ENCODE data around the gene ZNF582.

ZNF582 gene

GRCh38 chr19:56403764-56404704, 10.7 kb upstream of the ZNF582 start, which contains the start of gene ZNF583:
ZNF583 (plus strand) TSS chr19:56404332; CDS start chr19:56407115, 2,783 bp downstream.
- TF ChIP-seq, protein P1, sequence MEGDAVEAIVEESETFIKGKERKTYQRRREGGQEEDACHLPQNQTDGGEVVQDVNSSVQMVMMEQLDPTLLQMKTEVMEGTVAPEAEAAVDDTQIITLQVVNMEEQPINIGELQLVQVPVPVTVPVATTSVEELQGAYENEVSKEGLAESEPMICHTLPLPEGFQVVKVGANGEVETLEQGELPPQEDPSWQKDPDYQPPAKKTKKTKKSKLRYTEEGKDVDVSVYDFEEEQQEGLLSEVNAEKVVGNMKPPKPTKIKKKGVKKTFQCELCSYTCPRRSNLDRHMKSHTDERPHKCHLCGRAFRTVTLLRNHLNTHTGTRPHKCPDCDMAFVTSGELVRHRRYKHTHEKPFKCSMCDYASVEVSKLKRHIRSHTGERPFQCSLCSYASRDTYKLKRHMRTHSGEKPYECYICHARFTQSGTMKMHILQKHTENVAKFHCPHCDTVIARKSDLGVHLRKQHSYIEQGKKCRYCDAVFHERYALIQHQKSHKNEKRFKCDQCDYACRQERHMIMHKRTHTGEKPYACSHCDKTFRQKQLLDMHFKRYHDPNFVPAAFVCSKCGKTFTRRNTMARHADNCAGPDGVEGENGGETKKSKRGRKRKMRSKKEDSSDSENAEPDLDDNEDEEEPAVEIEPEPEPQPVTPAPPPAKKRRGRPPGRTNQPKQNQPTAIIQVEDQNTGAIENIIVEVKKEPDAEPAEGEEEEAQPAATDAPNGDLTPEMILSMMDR (conservative IDR thresholded peaks at IDR 0.05; ENCODE audit: low read depth, low read length), result no peak
- DNase-seq (ENCODE audit: low read depth), result peak; percentile 98

DNA sequence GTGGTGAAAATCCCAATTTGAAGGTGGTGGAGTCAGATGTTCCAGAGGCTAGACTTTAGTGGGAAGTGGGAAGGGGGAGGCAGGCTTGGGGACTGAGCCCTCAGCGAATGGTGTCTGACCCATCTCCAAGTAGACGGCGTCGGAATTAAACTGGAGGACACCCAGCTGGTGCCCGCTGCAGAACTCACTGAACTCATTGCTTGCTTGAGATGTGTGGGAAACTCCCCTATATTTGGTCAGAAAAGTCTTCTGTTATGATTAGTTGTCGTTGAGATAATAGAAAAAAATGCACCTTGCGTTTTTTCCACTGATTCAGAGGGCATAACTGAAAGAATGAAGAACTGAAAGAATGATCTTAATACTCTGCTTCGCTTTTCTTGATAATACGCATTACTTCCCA, 9.9 kb upstream of the ZNF582 start:
- peak overlapping the region; percentile 87 for H3K4me3 ChIP-seq (ENCODE audit: low read depth, low read length)
- peak; percentile 36 for DNase-seq (ENCODE audit: low read depth)
- TF ChIP-seq, protein P1 (conservative IDR thresholded peaks at IDR 0.05; ENCODE audit: low read depth, low read length), result no peak

More at GRCh38 chr19:56403764-56404704, 10.7 kb upstream of the ZNF582 start, which contains the start of gene ZNF583:
- peak within 1 kb of the TSS; percentile 87 for H3K4me3 ChIP-seq (ENCODE audit: low read depth, low read length)

GRCh38 chr19:56400485-56400884, 7.2 kb upstream of the ZNF582 start:
- no peak for DNase-seq (ENCODE audit: low read depth)
- no peak overlapping the region for H3K4me3 ChIP-seq (ENCODE audit: low read depth, low read length)
- TF ChIP-seq, protein P1 (conservative IDR thresholded peaks at IDR 0.05; ENCODE audit: low read depth, low read length), result no peak

DNA sequence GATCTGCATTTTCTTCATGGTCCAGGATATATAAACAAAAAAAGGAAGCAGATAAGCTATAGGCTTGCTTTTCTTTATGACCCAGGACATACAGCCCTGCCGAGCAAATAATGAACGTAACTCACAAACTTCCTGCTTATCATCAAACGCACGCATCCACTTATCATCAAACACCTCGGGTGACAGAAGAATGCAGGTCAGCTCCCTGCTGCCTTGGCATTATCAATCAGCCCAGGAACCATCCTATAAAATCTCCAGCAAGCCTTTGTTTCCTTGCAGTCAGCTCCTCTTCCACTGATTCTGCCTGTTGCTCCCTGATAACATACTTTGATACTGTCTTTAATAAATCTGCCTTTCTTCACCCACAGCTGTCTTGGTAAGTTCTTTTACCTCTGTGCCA, 5.5 kb upstream of the ZNF582 start:
- no peak overlapping the region for H3K4me3 ChIP-seq (ENCODE audit: low read depth, low read length)
- TF ChIP-seq, protein P1 (conservative IDR thresholded peaks at IDR 0.05; ENCODE audit: low read depth, low read length), result no peak
- no peak for DNase-seq (ENCODE audit: low read depth)

GRCh38 chr19:56383826-56384605, 9.3 kb downstream of the ZNF582 start:
- H3K4me3 ChIP-seq (ENCODE audit: low read depth, low read length), result no peak overlapping the region
- no peak for DNase-seq (ENCODE audit: low read depth)
- TF ChIP-seq, protein P1 (conservative IDR thresholded peaks at IDR 0.05; ENCODE audit: low read depth, low read length), result no peak

GRCh38 chr19:56377105-56377924, 16.0 kb downstream of the ZNF582 start:
- no peak for DNase-seq (ENCODE audit: low read depth)
- TF ChIP-seq, protein P1 (conservative IDR thresholded peaks at IDR 0.05; ENCODE audit: low read depth, low read length), result no peak
- no peak overlapping the region for H3K4me3 ChIP-seq (ENCODE audit: low read depth, low read length)

Data from choroid plexus epithelial cell (primary cell).